HUDEP-2 (cell line): ENCODE data around the gene DUSP10.

Experiments used
- DNase-seq, 76 experiments: peaks; one replicate each; lab custom pipeline; 2025; ENCODE audit not compliant: unreplicated experiment in 76 of 76; lab: John Stamatoyannopoulos, UW

The DUSP10 gene

DNA sequence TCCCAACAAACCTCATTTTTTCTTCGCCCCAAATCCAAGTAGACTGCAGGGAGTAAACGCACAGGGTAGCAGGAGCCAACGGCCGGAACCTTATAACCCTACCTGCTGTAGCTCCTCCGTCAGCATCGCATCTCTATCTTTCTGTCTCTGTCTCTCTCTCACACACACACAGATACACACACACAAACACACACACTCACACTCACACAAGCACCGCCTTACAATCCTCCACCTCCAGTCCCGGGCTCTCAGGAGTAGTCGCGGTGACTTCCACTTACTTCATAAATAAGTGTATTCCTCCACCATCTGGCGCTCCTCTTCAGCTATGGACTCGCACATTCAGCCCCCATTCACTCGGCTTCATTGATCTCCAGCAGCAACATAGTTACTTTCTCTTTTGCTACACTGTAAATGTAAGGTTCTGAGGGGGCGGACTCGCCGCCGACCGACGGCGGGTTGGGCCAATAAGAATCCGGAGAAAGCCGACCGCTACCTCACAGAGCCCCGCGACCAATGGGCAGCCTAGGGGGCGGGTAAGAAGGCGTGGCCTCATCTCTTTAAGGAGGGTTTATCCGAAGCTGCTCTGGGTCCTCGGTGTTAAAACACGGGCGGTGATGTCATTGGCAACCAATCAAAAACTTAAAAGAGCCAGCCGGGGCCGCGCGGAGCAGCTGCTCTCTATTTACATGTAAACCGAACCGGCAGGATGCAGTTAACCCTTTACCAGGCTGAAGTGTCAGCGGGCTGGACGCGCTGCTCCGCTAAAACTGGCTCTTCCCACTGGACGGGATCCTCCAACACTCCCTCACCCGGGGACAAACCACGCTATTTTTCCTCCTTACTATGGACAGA is at the start of gene DUSP10:
Gene DUSP10, minus strand, starts transcription at position 387 of the 852 bp plus-strand sequence. CDS start 2,345 bp downstream, outside the sequence.
- DNase-seq: peak in 75 of 76 experiments; percentile 32 to 98 (median 94)

DNA sequence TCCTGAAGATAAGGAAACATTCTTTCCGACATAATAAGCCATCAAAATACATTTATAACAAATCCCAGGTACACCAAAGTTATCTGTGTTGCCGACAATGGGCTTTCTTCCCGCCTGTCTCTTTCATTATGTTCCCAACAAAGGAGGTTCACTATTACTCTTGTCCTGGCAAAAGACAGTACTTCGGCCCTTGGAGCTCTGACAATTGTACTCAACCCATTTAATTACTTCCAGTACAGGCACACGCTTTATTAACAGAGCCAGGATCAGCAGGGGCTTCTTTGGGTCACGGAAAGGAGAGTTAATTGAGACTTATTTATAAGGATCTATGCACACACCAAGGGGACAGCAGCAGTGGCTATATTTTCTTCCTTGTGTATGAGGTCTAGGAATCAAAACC is 46.6 kb upstream of the DUSP10 start:
- no peak for DNase-seq

- DNase-seq: no peak
These were observed 44.8 kb upstream of the DUSP10 start for GRCh38 chr1:221786647-221787046.

DNA sequence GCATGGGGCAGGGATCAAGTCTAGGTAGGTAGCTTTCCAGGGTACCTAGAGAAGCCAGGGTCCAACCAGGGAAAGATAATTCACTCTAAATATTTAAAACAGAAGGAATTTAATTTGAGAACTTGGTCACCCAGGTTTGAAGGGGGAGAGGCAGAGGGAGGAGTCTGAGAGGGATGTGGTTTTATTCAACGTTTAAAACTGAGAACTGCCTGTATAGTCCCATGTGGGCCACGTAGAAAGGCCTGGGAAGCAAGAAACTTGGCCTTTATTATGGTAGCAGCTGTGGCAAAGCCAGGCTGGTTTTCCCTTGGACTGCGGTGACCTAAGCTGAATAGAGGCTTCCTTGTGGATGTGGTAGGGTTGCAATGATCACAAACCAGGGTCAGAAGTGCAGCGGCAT is 42.0 kb upstream of the DUSP10 start:
- DNase-seq: no peak

DNA sequence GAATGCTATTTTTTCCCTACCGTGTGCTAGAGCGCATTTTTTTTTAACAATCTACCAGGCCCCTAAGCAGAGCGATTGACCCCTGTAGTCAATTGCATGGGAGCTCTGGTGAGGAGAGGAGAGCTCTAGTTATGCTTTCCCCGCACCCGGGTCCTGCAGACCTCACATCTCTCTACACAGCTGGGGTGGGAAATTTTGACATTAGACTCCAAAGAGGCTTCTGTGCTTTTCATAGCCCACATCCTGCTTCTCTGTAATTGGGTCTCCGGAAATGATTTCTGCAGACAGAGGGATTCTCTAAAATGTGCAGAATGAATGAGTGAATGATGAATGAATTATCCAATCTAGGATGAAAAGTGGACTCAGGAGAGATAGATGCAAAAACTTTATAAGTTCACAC is 41.5 kb upstream of the DUSP10 start:
- DNase-seq: no peak

DNA sequence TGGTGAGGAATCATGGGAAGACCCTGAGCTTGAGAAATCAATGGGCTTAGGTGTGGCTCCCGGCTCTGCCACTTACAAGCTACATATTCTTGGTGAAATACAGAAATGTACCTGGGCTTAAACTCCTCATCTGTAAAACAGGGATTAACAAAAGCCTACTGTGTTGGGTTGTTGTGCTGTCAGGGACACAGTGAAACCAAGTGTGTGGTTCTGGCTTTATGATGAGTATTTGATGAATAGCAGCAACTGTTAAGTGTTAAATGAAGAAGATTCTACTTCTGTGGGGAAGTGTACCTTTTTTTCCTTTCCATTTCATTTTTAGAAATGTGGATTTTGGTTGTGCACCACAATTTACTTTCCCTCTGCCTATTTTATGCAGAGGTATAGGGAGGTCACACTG is 41.1 kb upstream of the DUSP10 start:
- DNase-seq: no peak

- DNase-seq: no peak
These were observed 40.6 kb upstream of the DUSP10 start for GRCh38 chr1:221782477-221782876.

DNA sequence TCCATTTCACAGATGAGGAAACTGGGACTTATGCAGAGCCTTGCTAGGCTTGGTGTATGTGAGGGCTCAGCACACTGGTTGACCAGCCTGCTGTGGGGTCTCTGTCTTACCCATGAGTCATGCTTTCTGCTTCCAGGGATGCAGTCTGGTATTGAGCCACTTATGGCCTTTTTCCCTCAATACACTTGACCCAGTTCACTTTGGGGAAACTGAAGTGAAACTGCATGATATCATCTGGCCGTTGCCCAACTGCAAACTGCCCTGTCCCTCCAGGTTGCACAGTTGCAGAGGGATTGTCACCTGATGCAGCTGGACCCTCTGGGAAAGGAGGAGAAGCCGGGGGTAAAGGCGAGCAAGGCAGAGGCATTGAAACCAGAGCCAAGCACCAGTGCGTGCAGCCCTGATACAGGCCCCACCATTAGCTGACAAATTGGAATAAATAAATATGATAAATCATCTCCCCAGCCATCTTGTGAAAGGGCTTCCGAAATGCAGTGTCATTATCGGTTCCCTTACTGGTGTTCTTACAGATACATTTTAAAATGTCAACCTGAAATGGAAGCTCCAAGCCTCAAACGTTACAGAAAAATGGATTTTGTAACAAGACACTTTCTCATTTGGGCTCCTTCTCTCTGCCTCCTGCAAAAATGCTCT is 39.3 kb upstream of the DUSP10 start:
- no peak for DNase-seq

GRCh38 chr1:221780175-221780574 is 38.3 kb upstream of the DUSP10 start:
- no peak for DNase-seq

DNA sequence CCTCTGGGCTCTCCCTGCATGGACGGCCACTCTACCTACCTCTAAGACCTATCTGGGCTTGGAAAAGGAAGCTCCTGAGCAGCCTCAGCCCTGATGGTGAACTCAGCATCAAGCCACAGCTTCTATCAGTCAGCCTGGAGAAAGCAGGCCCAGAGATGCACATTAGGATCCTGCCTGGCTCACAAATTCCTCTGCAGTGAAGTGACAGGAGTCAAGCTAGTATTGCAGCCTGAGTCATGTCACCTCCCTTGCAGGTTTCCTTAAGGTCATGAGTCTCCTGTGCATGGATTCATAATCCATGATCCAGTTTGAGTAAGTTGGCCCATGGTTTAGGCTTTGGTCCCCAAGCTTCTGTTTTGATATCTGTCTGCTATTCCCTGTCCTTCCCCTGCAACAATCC is 37.9 kb upstream of the DUSP10 start:
- no peak for DNase-seq

- DNase-seq: no peak
These were observed 36.8 kb upstream of the DUSP10 start for GRCh38 chr1:221778535-221779142.

DNA sequence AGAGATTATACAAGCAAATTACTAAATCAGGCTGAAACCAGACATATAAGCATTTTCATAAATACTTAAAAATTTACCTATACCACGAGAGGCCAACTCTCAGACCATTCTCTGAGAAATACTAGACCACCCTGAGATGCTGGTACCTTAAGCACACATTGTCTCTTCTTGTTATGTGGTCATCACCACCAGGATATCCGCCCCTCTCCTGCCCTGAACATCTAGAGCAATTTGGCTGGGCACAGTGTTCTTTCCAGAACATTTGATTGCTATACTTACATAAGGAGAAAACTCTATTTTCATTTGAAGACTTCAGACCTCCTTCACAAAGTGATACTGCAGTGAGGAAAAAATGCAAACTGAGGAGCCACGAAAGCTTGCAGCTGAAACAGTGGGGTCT is 36.2 kb upstream of the DUSP10 start:
- no peak for DNase-seq

- DNase-seq: peak in 1 of 76 experiments; percentile 2
These were observed 35.7 kb upstream of the DUSP10 start for GRCh38 chr1:221777431-221778072.

- peak in 1 of 76 experiments; percentile 6 for DNase-seq
These were observed 34.8 kb upstream of the DUSP10 start for GRCh38 chr1:221776495-221777301.

DNA sequence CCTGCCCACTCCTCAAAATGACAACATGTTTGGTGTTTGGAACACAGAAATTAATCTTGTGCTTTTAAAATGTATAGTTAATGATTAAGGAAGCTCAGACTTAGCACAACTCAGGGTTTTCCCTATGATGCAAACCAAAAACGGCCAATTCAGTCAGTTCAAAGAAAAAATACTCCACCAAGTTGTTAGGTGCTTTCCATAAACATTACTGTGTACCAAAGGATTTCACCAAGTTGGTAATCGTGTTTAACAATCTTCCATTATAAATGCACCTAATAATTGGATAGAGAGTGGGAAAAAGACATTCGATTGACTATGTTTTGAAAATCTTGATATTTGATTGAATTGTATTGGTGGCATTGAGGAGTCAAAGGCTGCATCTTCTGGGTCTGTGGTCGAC is 33.3 kb upstream of the DUSP10 start:
- DNase-seq: no peak

- no peak for DNase-seq
These were observed 32.4 kb upstream of the DUSP10 start for GRCh38 chr1:221774054-221774842.

- no peak for DNase-seq
These were observed 31.5 kb upstream of the DUSP10 start for GRCh38 chr1:221773383-221773782.

GRCh38 chr1:221772117-221772516 is 30.2 kb upstream of the DUSP10 start:
- DNase-seq: no peak

- DNase-seq: no peak
These were observed 26.7 kb upstream of the DUSP10 start for GRCh38 chr1:221768444-221769066.
